ENCODE data around the gene KRT35.
"Not testable (repeated sequence)": the region's sequence is repeated elsewhere in the genome, so short reads cannot be mapped to it uniquely, and the experiment has no call there.

The KRT35 gene

DNA sequence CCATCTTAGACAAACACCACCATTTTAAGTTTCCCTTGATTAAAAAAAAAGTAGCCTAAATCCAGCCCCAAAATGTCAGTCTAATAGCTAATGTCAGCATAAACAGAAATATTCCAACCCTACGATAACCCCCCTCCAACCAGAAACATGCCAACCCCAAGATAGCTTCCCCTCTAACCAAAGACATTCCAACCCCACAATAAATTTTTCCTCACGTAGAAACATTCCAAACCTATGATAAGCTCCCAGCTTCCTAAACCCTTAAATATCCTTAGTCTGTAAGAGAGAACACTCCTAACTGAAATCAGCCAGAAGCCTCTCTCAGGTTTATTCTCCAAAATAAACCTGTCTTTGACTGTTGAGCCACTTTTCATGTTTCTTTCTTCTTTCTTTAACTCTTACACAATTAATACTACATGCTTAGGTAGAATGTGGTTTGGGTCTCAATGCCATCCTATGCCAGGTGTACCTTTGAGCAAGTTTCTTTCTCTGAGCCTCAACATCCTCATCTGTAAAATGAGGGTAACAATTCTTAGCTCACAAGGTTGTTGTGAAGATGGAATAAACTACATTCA is 29.7 kb downstream of the KRT35 start:
- no peak for DNase-seq

DNA sequence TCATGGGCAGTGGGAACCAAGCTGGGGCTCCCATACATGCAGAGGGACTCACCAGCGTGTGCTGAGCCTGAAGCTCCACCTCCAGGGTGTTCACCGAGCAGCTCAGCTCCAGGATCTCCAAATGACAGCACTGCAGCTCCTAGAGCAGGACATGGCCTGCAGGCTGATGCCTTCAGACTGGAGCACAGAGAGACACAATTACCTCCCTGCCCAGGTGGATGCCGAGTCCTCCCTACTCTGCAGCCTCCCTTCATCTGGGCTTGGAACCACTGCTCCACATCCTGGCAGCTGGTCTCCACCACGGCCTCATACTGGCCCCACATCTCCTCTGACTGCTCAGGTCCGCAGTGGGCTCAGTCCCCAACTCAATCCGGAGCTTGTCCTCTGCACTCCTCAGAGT is 31.9 kb downstream of the KRT35 start:
- DNase-seq = no peak

DNA sequence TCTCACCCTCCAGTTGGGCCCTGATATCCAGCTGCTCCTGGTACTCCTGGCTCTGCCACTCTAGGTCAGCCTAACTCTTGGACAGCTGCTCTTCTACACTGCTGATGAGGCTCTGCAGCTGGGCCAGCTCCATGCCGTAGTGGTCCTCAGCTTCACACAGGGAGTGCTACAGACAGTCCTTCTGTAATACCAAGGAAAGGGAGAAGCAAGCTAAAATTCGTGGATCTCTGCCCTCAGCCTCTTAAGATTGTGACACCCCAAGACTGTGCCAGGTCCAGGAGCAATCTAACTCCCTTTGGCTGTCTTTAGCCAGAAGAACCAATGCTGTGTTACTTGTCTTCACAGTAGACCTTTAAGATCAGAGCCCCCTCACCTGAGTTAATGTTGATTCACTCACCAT is 32.4 kb downstream of the KRT35 start:
- no peak for DNase-seq

DNA sequence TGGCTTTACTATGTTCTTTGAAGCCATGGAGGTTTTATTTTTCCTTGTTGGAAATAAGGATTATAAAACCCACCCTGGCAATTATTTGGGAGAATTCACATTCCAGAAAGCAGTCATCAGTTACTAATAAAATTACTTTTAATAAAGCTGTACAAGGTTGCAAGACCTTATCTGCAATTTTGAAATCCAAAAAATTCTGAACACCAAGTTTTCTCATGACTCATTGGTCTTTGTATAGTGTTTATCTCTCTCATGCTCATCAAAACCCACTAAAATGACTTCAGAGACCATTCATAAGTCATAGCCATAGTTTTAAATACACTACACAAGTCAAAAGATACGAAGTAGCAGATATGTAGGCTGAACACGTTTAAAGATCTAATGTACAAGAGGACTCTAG is 34.1 kb downstream of the KRT35 start:
- no peak for DNase-seq

DNA sequence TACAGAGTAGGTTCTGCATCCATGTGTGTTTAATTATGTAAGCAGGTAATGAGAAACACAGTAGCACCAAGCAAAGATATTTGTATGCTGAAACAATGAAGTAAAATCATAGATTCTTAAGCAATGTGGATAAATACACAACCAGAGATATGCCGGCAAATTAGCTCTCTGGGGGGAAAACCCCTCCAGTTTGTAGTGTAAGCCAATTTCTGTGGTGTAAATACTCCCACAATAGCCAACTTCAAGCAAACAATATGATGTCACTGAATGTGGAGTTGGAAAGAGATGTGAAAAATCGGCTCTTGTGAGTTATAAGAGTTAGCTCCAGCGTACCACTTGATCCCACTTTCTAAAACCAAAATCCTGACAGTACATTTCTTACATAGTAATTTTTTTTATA is 36.3 kb downstream of the KRT35 start:
- DNase-seq = no peak

DNA sequence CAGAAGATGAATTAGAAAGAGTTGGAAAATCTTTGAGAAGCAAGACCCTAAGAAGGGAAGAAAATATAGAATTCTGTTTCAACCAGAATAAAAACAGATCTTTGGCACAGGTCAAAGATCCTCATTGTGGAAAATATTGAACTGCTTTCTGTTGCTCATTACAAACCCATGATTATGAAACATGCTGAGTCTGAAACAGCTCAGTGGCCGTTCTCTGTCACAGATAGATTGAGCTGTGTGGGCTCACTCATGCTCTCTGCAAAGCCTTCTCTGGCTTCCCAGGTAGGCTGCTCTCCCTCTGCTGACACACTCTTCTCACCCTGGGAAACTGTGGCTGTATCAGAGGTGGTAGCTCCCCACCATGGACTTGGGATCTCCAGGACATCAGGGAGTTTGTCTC is 36.8 kb downstream of the KRT35 start:
- DNase-seq = no peak

DNA sequence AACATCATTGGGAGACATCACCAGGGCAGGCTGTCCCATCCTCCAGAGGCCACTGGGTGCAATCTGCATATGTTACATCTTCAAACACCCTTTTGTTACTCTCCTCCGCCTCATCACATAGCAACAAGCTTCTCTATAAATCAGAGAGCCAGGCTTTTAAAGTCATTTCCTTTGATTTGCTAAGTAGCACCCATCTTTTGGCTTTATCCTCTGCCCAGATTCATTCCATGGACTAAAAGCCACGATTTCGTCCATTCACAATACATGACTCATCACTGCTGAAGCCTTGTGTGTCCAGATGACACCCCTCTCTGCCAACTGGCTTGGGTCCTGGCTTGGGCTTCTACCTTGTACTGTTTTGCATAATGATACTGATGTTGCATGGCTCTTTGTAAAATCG is 38.2 kb downstream of the KRT35 start:
- DNase-seq = no peak

DNA sequence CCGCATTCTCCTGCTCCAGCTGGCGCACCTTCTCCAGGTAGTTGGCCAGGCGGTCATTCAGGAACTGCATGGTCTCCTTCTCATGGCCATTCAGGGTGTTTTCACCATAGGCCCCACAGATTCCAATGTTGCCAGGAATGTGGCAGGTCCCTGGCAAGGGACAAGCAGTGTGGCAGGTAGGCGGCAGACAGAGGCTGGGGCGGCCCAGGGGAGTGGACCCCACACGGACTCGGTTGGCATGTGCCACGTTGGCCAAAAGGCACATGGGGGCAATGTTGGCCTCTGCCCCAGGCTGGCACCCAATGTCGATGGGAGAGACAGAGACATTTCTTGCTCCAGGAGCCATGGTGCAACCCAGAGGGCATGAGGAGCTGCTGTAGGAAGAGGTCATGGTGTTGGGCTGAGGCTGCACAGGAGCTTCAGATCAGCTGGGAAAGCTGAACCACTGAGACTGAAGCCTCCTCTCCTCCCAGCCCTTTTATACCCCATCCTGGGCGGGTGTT is 40.4 kb downstream of the KRT35 start, which contains the start of gene KRT38:
Gene KRT38 (minus strand): TSS at position 453 of the 503 bp plus-strand sequence. CDS start 62 bp downstream, at position 391.
- no peak for DNase-seq

DNA sequence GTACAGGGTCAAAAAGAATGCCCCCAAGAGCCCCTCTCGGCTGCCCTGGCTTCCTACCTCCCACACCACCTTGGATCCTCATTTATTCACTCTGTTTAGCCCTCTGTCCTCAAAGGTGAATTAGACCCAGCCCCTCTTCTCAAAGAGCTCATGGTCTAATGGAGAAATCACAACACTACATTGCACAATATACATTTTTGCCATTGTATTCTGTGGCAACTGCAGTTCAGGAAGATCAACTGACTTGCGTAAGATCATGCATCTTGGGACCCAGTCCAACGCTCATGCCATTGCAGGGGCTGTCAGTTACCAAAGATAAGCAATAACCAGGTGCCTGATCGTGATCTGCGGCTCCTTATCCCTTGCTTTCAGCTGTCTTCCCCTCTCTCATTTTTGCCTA is 41.6 kb downstream of the KRT35 start:
- peak; percentile 3 for DNase-seq

DNA sequence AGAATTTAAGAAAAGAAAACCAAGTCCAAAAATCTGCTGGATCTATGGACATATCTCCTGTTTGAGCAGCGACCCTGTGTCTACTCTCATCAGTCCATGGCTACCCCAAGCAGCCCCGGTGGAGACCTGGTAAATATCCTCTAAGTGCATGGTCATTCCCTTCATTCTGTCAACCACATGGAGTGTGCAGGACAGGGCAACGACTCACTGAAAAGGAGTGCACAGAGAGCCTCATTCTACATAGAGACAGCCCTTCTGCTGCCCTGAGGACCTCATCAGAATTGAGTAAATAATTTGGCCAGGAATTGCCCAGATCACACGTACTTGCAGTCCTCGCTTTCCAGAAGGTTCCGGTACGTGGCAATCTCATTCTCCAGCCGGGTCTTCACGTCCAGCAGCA is 43.2 kb downstream of the KRT35 start:
- DNase-seq = no peak

DNA sequence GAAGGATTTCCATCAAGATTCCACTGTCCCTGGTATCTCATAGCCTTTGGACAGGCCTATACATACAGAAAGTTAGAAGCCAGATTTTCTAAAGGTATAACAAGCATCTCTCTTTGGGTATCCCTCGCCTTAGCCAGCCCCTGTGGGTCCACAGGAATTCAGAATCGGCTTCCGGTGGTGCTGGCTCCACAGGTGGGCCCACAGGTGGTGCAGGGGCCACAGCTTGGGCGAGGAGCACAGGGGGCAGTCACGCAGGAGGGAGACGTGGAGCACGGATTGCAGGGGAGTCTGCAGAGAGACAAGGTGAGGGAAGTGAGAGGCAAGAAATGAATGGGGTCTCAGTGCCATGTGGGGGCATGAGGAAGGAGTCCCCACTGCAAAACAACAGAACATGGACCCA is 43.7 kb downstream of the KRT35 start:
- no peak for DNase-seq

DNA sequence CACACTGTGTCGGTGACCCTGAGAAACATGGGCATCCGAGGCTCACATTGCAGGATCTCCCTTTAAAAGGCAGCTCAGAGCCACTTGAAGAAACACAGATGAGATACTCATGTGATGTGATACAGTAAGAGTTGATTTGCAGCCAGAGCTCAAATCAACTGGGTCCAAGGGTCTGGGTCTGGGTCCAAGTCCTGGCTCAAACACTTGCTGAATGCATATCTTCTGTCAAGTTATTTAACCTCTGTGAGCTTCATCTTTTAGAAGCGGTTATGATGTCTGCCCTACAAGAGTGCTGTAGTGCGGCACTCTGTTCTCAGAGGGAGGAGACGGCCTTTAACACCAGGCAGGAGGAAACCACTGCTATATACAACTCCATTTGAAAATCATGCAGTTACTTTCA is 46.5 kb downstream of the KRT35 start:
- DNase-seq = no peak

DNA sequence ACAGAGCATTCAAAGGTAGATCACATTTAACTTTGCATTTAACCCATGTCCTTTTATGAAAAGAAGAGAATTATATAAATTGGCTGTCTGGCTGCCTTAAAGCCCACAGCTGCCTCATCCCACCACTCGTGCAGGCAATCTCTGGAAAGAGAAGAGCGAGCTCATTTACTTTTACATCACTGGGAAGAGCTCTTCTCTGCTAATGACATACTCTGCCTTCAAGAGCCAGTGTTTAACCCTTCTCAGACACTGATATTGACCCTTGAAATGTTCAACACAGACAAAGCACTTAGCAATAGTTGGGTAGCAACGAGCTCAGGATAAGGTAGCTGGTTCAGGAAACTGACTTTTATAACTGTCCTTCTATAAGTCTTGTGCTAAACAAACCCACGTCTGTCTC is 46.9 kb downstream of the KRT35 start:
- no peak for DNase-seq

DNA sequence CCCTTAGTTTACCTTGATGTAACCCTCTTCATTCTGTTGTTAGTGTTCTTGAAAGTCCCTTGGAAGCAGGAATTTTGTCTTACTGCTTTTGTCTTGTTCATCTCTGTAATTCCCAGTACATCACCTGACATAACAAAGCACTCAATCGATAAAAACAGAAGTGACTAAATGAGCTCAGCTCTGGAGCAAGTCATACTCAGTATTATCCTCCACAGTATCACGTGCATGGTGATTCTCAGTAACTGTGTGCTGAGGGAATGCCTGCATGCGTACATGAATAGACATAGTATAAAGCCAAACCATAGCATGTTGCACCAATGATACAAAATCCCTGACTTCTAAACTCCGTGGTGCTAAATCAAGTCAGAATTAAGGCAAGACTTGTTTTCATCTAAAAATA is 47.4 kb downstream of the KRT35 start:
- DNase-seq = no peak

DNA sequence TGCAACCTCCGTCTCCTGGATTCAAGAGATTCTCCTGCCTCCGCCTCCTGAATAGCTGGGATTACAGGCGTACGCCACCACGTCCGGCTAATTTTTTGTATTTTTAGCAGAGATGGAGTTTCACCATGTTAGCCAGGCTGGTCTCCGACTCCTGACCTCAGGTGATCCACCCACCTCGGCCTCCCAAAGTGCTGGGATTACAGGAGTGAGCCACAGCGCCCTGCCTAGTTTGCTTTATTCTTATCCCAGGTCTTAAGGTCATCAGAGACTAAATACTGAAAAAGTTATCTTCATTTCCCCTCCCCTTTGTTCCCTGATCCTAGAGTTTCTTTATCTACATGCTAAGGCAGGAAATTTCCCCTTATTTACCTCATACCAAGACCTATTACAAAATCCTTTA is 50.6 kb downstream of the KRT35 start:
- DNase-seq = not testable (repeated sequence)

DNA sequence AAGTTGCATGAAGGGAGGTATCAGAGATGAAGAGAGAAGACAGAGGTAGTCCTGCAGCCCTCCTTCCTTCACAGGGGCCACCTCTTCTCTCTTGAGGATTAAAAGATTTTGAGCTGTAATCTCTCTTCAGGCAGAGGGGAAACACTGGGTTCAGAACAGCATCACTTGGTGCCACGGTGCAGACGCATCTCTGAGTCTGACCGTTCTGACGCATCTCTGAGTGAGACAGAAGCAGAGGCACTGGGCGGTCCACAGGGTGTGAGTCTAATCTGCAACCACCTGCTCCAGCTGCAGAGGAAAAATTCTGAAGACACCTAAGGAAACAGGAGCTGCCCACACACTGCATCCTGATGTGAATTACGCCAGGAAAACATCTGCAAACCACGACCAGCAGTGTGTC is 51.3 kb downstream of the KRT35 start:
- DNase-seq = no peak

DNA sequence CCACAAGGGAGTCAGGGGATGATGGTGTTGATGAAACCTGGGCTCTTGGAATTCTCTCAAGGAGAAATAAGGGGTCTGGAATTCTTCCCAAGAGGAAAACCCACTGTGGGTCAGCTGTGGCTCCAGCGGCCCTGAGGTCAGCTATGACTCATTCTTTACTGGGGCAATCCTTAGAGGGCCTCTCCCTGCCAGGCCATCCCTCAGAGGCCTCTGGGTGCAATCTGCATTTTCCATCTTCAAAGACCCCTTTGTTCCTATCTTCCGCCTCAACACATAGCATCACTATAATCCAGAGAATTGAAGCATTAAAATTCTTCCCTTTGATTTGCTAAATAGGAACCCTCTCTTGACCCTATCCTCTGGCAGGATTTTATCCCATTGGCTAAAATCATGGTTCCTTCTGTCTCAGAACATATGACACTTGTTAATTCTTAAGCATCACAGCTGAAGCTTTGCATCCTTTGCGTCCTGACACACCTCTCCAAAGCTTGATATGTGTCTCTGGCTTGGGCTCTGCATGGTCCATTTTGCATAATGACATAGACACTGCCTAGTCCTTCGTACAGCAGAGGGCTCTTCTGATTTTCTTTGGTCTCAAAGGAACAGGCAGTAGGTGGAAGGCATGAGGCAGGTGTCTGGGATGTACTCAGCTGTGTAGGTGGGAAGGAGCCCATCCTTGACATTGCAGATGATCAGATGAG is 52.2 kb downstream of the KRT35 start:
- DNase-seq = no peak

Measured in hematopoietic multipotent progenitor cell treated with erythropoietin and hydrocortisone succinate and interleukin-3 and kit ligand, for 4 days (in vitro differentiated cells).